Right cardiac atrium (tissue), 5 donors: Measurements from ENCODE around the gene TXN. TPM values are rescaled to one million over a fixed set of nuclear protein-coding genes. Genes with fewer than 3 reads are reported as not detected.

Experiments
- ATAC-seq, 2 donors: fragments of 200-7000 bp; cut with Tn5 transposase; one replicate each; pipeline versions ENCODE4 v1.8.0 to v1.9.1; 2020; ENCODE audit warnings: moderate library complexity in 2 of 2, mild to moderate bottlenecking in 1 of 2
- DNase-seq, 3 donors: peaks; one replicate each; pipeline ENCODE4 v3.0.0-alpha.2; 2020
- H3K27ac ChIP-seq: one replicate; pipeline ENCODE4 v1.5.1; 2013; ENCODE audit warnings: mild to moderate bottlenecking, low read length, control low read depth, moderate library complexity
- H3K27me3 ChIP-seq: one replicate; pipeline ENCODE4 v1.6.1; 2013; ENCODE audit not compliant: control insufficient read depth, insufficient read depth
- H3K4me1 ChIP-seq: one replicate; pipeline ENCODE4 v1.6.1; 2013; ENCODE audit warnings: low read length; ENCODE audit not compliant: control insufficient read depth, insufficient read depth
- H3K4me3 ChIP-seq: one replicate; pipeline ENCODE4 v1.5.1; 2013; ENCODE audit warnings: low read length, control low read depth
- H3K9me3 ChIP-seq: one replicate; pipeline ENCODE4 v1.6.1; 2013; ENCODE audit warnings: low read length; ENCODE audit not compliant: control insufficient read depth
- WGBS: extraction: QIAGEN DNeasy Blood & Tissue Kit; methylation state at CpG from one replicate; pipeline ENCODE4 v1.1.7; 2013; 5-methylcytosine and 5-hydroxymethylcytosine counted together
- intact Hi-C, 4 donors: fragments of 100-400 bp; cut with DNase I; formaldehyde crosslinking; loops; one replicate each; pipeline versions ENCODE4 v1.11.0 to v1.14.0; 2022 to 2023
- polyA plus RNA-seq: library from polyadenylated mRNA; stranded (reverse); fragments of 200-250 nt; gene quantifications from one replicate; pipeline ENCODE4 v1.2.3, GENCODE V29; 2013
- total RNA-seq, 4 donors: library from RNA; stranded (reverse); fragmentation: NEBNext Ultra II Directional; extraction: Animal tissue kit (Norgen Biotek cat#: 25700); gene quantifications; one replicate each; pipeline ENCODE4 v1.2.1, GENCODE V29; 2021
- donor health status: healthy with polysubstance abuse.
- donor health status: DM: no; HTN: yes; CAD: no.
- donor health status: DM: no; HTN: no; CAD: no.
- donor health status: DM: no; HTN: yes; CAD: no; lungs with severe emphysema.
- donor health status: DM: yes; HTN: yes; CAD: no.

The TXN gene
- total and polyA plus RNA-seq, 5 donors: 59.0 to 95.1 (median 64.9) TPM

DNA sequence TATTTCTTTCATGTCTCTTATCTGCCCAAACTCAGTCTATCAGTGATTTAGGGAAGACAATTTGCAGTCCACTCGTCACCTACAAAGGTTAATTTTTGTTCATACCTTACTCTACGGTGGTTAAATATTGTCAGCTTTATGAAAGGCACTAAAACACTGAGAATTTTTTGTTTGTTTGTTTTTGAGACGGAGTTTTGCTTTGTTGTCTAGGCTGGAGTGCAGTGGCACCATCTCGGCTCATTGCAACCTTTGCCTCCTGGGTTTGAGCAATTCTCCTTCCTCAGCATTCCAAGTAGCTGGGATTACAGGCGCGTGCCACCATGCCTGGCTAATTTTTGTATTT lies 26.4 kb upstream of the TXN start:
- Histone ChIP-seq H3K4me1 (no peaks in the 10 kb centered on the region), H3K9me3 (no peaks in the 10 kb centered on the region), H3K27ac (no peak overlapping the region), H3K4me3 (no peak overlapping the region), H3K27me3 (no peaks in the 10 kb centered on the region)
- 87% methylated on average over 6 of the region's 6 CpGs for WGBS
- ATAC-seq (no peak), DNase-seq (no peak)
- intact Hi-C loops: no loop called here

DNA sequence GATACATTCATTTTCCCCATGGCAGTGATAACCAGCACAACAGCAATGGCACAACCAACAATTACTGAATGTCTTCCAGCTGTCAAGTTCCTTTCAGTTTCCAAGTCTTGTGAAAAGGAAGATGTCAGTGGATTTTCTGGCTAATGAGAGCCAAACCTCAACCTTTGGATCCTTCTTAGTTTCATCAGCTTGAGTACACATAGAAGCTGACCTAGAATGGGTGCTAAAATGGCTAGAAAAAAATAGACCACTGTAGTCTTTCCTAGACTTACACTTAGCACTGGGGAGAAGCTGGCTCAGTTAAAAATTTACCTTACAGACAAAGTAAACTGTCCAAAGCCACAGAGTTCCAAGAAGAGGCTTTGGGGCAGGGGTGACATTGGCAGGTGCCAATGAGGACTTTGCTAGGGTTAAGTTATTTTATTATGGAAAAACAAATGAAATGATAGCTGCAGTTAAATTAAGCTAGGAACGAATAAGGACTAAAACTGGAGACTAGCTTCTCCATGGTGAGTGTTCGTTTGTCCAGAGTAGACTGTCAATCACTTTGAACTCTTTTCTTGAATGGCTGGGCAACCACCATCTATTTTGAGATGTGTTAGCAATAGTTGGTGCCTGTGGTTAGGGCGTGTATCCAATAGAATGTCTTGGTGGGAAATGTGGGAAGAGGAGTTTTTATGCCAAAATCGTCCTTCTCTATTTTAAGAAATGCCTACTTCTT lies 25.9 kb upstream of the TXN start:
- Histone ChIP-seq H3K27me3 (no peaks in the 10 kb centered on the region), H3K9me3 (no peaks in the 10 kb centered on the region), H3K4me1 (no peaks in the 10 kb centered on the region), H3K27ac (no peak overlapping the region), H3K4me3 (no peak overlapping the region)
- intact Hi-C loops: no loop called here
- 63% methylated on average over 4 of the region's 4 CpGs for WGBS
- DNase-seq (no peak), ATAC-seq (no peak)

DNA sequence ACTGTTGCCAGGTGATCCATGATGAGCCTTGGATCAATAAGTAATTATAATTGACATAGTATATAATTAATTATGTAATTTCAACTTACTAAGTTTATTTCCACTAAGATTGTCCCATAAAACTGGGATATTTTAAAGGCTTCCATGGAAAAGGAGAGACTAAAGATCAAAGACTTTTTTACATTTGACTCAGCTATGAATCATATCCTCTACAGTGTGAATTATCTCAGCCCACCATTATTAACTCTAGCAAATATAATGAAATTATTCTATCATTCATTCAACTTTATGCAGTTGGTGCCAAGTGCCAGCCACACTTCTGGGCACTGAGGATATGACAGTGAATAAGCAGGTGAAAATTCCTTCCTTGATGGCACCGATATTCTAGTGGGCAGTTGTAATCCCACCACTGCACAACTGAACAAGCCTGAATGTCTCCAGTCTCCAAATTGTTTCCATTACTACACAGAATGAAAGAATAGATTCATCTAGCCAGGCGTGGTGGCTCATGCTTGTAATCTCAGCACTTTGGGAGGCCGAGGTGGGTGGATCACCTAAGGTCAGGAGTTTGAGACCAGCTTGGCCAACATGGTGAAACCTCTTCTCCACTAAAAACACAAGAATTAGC lies 21.9 kb upstream of the TXN start:
- ATAC-seq (no peak), DNase-seq (no peak)
- intact Hi-C loops: no loop called here
- 75% methylated on average over 3 of the region's 3 CpGs for WGBS
- Histone ChIP-seq H3K9me3 (no peaks in the 10 kb centered on the region), H3K4me1 (no peaks in the 10 kb centered on the region), H3K27me3 (no peaks in the 10 kb centered on the region), H3K4me3 (no peak overlapping the region), H3K27ac (no peak overlapping the region)

DNA sequence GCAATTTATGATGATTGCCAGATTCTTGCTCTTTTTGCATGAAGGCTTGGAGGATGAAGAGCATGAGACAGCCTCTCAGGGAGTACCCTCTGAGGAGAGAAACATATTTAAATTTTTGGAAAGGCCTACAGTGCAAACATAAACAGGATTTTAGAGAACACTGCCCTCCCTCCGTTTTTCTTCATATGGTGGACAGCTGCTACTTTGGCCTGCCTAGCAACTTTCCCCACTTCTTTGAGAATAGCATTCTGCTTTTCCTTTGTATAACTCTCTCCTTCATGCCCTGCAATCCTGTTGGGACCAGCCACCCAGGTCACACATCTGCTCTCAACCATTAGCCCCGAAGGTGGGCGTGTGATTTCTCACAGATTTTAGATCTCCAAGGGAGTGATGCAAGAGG lies 20.5 kb upstream of the TXN start:
- H3K4me1 ChIP-seq: no peaks in the 10 kb centered on the region
- WGBS: 49% methylated on average over 3 of the region's 3 CpGs
- H3K4me3 ChIP-seq: no peak overlapping the region
- intact Hi-C loops: no loop called here
- DNase-seq: no peak
- H3K27me3 ChIP-seq: no peaks in the 10 kb centered on the region
- H3K27ac ChIP-seq: no peak overlapping the region
- H3K9me3 ChIP-seq: no peaks in the 10 kb centered on the region
- no peak for ATAC-seq

DNA sequence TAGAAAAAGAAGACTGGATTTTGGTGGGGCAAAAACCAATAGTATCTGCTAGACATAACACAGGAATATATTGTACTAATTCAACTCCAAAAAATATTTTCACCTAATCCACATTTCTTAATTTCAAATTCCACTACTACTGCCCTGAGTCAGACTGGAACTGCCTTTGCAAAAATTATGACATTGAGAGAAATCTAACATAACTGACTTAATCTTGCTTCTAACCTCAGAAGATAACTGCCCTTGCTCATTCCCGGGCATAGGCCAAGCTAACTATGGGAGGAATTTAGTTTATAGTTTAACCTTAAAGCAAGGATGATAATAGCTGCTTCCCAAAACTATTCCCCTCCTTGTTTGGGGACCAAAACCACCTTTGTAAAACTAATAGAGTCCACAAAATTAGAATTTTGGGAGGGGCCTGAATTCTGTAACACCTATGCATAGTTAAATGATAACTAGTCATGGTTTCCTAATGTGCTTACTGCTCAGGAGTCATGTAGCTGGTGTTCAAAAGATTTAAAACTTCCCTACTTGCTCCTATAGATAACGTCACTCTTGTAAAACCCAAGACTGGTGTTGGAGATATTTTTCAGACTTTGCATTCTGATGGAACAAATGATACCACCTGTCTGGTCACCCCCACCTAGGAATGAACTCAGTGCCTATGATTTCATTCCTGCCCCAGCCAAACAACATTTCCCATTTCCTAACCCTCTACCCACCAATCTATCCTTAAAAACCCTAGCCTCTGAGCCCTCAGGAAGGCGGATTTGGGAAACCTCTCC lies 14.1 kb upstream of the TXN start:
- intact Hi-C loops: no loop called here
- whole genome bisulfite sequencing: 81% methylated on average over 3 of the region's 3 CpGs

DNA sequence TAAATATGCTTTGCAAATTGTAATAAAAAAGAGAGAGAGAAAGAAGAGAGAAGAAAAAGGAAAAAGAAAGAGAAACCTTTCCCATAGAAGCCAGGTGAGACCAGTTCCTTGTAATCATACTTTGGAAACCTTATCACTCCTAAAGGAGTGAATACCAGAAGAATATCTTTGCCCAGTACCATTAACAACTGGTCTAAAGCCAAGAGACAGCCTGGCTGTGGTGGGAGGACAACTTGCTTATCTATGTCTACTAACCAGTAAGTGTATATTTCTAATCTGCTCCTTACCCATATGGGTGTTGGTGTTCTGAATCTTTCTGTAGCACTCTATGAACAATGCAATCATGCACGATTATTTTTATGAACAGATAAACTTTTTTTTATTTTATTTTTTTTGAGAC lies 10.5 kb upstream of the TXN start:
- Histone ChIP-seq H3K27ac (no peak overlapping the region), H3K4me3 (no peak overlapping the region), H3K4me1 (no peaks in the 10 kb centered on the region), H3K9me3 (no peaks in the 10 kb centered on the region), H3K27me3 (no peaks in the 10 kb centered on the region)
- WGBS: 37% methylated on average over 1 of the region's 1 CpG
- no peak for ATAC-seq
- DNase-seq: no peak
- intact Hi-C loops: no loop called here

More for the DNA sequence above, 14.1 kb upstream of the TXN start:
- H3K9me3 ChIP-seq: no peaks in the 10 kb centered on the region
- ATAC-seq (no peak), DNase-seq (no peak)
- no peaks in the 10 kb centered on the region for H3K27me3 ChIP-seq
- H3K4me3 ChIP-seq: no peak overlapping the region
- no peaks in the 10 kb centered on the region for H3K4me1 ChIP-seq
- no peak overlapping the region for H3K27ac ChIP-seq

DNA sequence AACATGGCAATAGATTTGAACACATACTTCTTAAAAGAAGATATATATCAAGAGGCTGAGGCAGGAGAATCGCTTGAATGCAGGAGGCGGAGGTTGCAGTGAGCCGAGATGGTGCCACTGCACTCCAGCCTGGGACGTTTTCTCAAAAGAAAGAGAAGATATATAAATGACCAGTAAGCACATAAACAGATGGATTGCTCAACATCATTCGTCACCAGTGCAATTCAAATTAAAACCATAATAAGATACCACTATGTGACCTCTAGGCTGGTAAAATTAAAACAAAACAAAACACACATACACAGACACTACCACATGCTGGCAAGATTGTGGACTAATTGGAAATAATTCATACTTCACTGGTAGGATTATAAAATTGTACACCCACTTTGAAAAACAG lies 5.3 kb upstream of the TXN start:
- Histone ChIP-seq H3K9me3 (no peaks in the 10 kb centered on the region), H3K4me1 (peaks cover 5% of the 10 kb centered on the region), H3K27me3 (no peaks in the 10 kb centered on the region), H3K27ac (no peak overlapping the region), H3K4me3 (no peak overlapping the region)
- DNase-seq: no peak
- no peak for ATAC-seq
- 80% methylated on average over 5 of the region's 5 CpGs for WGBS
- intact Hi-C loops: no loop called here

DNA sequence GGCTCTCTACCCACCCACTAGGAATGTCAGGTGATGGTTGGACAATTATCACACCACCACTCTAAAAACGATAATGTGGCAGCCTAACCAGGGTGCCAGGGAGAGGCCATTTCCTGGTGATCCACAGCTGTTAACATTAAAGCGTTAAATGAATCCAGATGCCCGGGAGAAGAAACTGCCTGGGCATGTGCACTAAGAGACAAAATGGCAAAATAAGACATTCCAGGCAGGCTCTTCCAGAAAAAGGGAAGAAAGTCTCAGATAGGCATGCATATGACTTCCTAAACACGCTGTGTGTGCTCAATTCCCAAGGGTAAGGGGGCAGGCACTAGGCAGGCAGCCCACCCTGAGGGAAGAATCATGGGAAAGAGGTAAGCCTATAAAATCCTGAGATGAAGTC lies 4.6 kb upstream of the TXN start:
- ATAC-seq (no peak), DNase-seq (no peak)
- H3K27me3 ChIP-seq: no peaks in the 10 kb centered on the region
- H3K9me3 ChIP-seq: no peaks in the 10 kb centered on the region
- peaks cover 5% of the 10 kb centered on the region for H3K4me1 ChIP-seq
- H3K27ac ChIP-seq: no peak overlapping the region
- H3K4me3 ChIP-seq: no peak overlapping the region
- intact Hi-C loops: no loop called here
- 21% methylated on average over 4 of the region's 4 CpGs for WGBS

DNA sequence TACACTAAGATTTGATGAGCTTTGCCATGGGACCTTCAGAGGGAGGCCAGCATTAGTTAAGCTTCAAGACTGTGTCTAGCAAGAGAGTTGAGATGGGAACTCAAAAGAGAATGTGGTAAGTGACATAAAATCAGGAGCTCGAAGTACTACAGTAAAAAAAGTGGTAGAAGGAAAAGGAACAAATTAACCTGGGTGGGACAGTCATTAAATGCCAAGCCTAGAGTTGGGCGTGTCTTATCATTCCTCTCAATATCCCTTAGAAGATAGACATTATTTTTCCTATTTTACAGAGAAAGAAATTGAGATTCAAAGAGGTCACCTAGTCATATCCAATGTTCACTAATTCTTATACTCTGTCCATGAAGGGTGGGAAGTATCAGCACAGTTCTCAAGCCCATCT lies 3.3 kb upstream of the TXN start:
- intact Hi-C loops: no loop called here
- no peaks in the 10 kb centered on the region for H3K9me3 ChIP-seq
- ATAC-seq (no peak), DNase-seq (no peak)
- H3K4me1 ChIP-seq: peaks cover 7% of the 10 kb centered on the region
- H3K4me3 ChIP-seq: no peak overlapping the region
- no peaks in the 10 kb centered on the region for H3K27me3 ChIP-seq
- H3K27ac ChIP-seq: no peak overlapping the region
- 82% methylated on average over 2 of the region's 2 CpGs for WGBS

DNA sequence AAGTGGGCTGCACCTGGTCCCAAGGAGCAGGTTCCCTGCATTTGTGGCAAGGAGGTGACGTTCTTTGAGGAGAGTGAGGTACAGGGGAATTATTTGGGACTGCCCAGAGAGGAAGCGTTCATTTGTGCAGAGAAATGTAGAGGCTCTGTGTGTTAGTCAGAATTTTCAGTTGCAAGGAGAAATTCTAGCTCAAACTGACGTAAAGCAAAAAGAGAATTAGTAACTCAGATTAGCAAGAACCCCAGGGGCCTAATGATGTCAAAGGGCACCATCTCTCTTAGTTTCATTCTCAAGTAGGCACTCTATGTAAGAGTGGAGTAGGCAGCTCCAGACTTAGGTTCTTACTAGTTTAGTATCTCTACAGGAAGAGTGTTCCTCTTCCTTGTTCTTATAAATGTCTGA lies 2.4 kb upstream of the TXN start:
- 91% methylated on average over 3 of the region's 3 CpGs for WGBS
- no peak for ATAC-seq

DNA sequence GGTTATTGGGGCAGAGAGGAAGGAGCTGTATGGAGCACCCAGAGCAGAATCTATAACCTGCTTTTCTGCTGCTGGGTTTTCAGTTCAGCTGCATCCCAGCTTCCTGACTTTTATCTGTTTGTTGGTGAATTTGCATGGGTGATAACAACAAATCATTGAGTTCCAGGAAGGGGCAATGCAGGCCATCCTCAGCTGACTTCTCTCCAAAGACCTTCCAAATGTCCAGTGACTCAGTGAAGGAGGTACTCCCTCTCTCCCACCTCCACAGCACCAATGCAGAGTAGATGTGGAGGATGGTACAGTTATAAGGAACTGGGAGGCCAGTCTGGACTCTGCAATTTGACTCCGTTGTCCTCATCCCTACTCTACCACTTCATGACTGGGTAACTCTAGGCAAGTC lies 1.6 kb upstream of the TXN start:
- Histone ChIP-seq H3K9me3 (no peaks in the 10 kb centered on the region), H3K27me3 (no peaks in the 10 kb centered on the region), H3K27ac (no peak overlapping the region), H3K4me3 (no peak overlapping the region), H3K4me1 (peaks cover 7% of the 10 kb centered on the region)
- DNase-seq: no peak
- intact Hi-C loops: no loop called here
- no peak for ATAC-seq
- WGBS: 92% methylated on average over 1 of the region's 1 CpG

More for the DNA sequence above, 2.4 kb upstream of the TXN start:
- Histone ChIP-seq H3K4me3 (no peak overlapping the region), H3K9me3 (no peaks in the 10 kb centered on the region), H3K27me3 (no peaks in the 10 kb centered on the region), H3K27ac (no peak overlapping the region), H3K4me1 (peaks cover 7% of the 10 kb centered on the region)
- DNase-seq: no peak
- intact Hi-C loops: no loop called here
